NCI-H128 (cell line): ENCODE data around the gene SHISA2.
"Not testable (repeated sequence)": the region's sequence is repeated elsewhere in the genome, so short reads cannot be mapped to it uniquely, and the experiment has no call there.

Experiments used
- DNase-seq: peaks from one replicate; lab custom pipeline; 2025; ENCODE audit not compliant: unreplicated experiment; lab: John Stamatoyannopoulos, UW

SHISA2 gene

DNA sequence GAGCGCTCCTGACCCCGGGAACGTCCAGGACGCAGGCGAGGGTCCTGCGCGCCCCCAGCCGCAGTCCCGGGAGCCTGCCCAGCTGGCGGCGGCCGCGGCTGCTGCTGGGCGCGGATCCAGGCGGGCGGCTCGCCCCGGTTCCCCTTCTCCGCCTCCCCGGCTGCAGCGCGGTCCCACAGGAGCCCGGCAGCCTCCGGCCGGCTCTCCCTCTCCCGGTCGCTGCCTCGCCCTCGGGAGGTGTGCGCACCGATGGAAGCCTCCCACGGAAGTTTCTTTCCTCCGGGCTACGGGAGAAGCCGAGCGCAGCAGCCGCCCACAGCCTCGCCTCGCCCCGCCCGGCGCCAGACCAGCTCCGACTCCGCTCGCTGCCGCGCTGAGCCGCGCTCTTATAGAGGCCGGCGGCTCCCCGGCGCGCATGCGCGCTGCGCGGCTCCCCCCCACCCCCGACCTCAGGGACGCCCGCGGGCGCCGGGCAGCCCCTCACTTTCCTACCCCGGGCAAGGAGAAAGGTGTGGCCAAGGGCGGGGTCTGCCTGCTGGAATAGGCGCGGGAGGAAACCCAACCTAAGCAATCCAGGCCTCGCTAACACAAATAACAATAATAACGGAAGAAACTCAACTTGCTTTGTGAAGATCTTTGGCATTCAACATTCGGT, at the start of gene SHISA2:
Gene SHISA2, minus strand, starts transcription at position 360 of the 655 bp plus-strand sequence. CDS start 1,041 bp downstream, outside the sequence.
- DNase-seq: no peak

DNA sequence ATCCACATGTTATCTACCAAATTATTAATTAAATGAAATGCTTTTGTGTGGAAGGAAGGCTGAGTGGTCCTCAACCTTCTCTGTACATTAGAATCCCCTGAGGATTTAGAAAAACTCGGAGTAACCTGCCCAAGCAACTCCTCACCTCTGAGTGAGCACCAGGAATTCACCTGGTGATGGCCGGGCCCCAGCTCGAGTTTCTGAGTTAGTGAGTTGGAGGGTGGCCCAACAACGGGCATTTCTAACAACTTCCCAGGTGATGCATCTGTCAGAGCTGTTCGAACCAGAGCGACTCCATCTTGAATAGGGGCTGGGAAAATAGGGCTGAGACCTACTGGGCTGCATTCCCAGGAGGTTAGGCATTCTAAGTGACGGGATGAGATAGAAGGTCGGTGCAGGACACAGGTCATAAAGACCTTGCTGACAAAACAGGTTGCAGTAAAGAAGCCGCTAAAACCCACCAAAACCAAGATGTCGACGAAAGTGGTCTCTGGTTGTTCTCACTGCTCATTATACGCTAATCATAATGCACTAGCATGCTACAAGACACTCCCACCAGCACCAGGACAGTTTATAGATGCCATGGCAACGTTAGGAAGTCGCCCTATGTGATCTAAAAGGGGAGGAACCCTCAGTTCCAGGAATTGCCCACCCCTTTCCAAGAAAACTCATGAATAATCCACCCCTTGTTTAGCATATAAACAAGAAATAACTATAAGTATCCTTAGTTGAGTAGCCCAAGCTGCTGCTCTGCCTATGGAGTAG, 44.2 kb upstream of the SHISA2 start:
- DNase-seq: no peak

DNA sequence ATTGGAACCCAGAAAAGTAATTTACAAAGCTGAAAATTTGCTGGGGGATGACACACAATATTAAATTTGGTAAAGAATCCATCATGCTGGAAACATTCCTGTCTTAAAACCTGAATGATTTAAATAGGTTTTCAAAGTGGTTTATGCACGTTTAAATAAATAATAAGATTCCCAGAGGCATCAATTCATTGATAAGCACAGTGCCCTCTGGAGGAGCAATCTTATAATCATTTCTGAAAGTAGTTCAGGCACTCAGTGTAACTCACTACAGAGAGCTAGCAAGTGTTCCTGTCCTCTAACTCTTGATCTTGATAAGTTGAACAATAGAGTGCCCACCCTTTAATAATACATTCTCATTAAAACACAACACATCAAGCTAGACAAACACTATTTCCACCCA, 43.5 kb upstream of the SHISA2 start:
- no peak for DNase-seq

DNA sequence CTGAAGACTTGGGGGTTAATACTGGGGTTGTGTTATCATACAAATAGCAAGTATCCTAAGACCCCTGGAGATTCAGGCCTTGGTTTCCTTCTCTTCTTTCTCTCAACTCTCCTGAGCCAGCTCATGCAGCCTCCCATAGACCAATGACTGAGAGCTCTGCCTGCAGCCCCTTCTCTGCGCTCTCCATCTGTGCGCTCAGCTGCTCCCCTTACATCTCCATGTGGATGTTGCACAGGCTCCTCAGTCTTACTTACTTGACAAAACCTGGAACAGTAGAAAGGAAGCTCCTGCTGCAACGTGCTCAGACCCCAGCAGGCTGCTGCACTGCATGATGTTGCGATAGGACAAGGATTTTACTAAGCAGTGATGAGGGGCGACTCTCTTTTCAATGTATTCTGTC, 25.0 kb upstream of the SHISA2 start:
- not testable (repeated sequence) for DNase-seq

DNA sequence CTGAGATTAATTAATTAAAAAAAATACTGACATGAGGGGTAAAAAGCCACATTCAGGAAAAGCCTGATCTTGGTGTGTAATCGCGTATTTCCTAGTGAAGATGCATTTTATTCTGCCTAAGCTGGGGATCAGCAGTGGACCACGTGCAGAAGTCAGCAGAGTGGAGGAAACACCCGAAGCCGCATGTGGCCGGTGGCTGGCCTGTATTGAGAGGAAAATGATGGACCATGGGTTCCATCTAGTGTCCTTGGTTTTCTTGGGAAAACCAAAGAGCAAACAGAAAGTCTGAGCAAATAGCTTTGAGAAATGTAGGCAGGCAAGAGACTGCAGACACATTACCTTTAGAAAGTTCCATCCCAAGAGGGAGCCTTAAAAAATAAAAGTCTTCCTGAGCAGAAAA, 23.7 kb upstream of the SHISA2 start:
- no peak for DNase-seq

DNA sequence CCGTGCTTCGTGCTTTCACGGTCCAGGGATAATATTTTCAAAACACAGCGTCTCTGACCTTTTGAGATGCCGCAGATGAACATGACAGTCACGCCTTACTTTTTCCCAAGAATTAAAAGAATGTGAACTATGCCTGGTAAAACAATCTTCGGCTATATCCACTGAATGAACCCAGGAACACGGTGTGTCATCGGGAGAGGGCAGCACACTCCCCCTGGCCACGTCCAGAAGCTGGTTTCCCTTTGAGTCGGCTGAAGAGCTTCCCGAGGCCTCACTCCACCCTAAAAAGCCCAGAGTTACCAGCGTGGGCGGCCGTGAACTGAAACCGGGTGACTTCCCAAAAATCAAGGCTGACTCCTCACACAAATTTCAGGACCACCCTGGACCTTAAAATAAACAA, 22.9 kb upstream of the SHISA2 start:
- no peak for DNase-seq

DNA sequence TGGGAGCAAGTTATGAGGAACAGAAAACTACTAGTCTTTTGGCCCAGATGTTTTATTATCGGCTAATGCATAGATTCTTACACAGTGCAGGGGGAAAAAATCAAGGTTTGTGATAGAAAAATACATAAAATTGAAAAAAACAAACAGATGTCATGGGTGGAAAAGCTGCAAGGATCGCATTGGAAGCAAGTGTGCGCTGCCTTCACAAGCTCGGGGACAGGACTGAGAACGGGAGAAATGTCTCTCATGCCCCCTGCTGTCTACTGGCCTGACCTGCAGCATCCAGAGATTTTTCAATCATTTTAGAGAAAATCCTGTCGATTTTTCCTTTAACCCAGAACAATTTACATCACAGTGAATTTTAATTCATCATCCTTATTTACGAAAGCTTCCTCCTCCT, 20.5 kb upstream of the SHISA2 start:
- not testable (repeated sequence) for DNase-seq

DNA sequence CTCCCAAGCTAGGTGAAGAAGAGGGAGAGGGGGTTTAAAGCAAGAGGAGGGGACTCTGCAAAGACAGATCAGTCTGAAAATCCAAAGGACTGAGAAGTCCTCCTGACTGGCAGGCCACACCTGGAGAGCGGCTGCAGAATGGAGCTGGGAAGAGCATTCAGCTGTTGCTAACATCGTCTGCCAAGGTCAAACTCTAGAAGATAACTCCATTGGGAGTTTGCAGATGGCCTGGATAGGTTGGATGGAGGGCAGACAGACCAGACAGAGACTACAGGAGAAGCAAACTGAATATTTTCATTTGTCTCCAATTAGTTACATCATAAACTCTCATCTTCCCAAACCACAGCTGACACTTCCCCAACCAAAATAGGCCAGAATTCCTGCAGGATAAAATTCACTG, 19.9 kb upstream of the SHISA2 start:
- no peak for DNase-seq

DNA sequence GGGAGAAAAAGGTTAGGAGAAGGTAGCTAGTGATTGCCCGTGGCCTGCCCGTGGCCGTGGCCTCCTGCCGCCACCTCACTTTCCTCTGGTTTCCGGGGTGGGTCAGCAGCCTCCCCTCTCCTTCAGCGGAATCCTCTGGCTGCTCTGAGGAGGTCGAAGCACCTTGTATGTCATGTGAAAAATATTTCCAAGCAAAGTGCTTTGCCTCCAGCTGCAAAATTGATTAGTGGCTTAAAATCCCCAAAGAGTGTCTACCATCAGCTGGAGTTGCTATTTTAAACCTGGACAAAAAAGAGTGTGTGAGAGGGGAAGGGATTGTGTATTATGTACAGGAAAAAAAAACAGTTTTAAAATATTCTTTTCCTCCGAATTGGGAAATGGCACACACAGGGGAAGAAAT, 17.8 kb upstream of the SHISA2 start:
- not testable (repeated sequence) for DNase-seq

DNA sequence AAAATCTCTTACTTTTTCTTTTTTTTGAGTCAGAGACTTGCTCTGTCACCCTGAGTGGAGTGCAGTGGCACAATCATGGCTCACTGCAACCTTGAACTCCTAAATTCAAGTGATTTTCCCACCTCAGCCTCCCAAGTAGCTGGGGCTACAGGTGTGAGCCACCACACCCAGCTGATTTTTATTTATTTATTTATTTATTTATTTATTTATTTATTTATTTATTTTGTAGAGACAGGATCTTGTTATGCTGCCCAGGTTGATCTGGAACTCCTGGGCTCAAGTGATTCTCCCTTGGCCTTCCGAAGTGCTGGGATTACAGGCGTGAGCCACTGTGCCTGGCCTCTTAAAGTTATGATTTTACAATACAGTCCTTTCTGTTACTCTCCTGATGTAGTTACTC, 16.6 kb upstream of the SHISA2 start:
- DNase-seq: not testable (repeated sequence)

DNA sequence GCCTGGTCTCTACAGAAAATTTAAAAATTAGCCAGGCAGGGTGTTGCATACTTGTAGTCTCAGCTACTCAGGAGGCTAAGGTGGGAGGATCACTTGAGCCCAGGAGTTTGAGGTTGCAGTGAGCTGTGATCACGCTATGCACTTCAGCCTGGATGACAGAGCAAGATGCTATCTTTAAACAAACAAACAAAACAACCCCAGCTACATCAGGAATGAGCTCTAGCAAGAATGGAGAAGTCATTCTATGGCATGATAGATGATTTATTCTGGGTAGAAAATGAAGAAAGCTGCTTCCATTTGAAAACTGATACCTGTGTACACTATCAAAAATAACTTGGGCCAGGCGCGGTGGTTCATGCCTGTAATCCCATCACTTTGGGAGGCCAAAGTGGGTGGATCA, 15.8 kb upstream of the SHISA2 start:
- DNase-seq: no peak

DNA sequence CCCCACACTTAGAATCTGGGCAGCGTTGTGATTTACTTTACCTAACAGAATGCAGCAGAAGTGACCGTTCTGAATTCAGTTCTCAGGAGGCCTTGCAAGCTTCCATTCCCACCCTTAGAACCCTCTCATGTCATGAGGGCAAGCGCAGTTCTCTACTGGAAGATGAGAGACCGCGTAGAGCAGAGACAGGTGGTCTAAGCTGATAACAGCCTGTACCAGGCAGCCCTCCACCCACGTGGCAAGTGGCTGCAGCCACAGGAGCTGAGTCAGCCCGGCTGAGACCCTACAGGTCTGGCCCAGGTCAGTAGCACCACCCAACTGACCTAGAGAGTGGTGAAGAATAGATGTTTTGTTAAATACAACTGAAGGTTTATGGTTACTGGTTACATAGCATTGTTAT, 14.7 kb upstream of the SHISA2 start:
- DNase-seq: not testable (repeated sequence)

DNA sequence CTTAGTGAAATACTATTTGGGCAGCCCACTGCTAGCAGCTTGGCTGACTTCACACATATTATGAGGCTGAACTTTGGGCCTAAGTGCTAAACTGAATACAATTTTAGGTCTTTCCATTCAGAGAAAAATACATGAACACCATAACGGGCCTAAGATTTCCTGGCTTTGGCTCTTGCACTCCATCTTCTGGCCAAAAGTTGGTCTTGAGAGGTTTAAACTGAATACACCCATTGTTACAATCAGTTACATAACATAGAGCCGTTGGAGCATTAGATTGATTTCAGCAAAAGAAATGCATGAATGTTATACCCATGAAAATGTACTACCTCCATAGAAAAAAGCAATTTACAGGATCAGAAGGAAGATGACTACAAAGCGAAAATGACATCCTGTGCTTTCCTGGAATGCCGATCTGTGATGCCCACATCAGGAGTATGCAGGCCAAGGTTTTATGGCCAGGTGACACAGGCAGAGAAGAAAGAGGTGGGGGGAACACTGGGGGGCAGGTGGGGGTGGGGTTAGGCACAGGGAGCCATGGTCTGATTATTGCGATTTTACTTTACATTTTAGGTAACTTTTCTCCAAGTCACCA, 11.1 kb upstream of the SHISA2 start:
- peak; percentile 47 for DNase-seq

DNA sequence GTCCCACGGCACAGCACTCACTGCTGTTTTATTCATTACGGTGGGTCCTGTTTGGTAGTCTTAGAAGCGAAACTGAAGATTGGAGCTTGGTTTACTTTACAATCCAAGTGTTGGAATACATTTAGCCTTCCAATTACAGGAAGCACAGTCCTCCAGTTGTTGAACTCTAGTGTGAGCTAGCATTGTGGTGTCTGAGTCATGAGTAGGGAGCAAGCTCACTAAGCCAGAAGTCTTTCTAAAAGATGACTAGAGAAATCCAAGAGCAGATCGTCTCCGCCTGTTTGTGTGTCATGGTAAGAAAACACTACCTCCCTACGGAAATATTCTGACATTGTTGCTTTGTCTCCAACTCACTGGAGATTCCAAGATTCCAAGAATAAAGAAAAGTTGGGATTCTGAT, 10.1 kb upstream of the SHISA2 start:
- DNase-seq: no peak

DNA sequence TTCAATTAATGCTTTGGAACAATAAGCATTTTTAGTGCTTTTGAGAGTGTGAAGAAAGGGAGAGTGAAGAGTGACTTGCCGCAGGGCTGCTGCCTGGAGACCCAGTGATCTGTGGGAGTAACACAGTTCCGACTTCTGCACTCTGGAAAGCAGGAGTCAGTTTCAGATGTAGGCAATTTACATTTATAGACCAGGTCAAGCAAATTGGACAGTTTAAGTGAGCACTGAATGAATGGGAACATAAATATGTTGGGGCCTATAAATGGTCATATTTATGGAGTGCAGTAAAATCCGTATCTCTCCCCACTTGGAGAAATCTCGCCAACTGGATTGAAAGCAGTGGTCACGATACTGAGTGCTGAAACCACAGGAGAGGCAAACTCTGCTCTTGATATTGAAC, 9.4 kb upstream of the SHISA2 start:
- DNase-seq: no peak

DNA sequence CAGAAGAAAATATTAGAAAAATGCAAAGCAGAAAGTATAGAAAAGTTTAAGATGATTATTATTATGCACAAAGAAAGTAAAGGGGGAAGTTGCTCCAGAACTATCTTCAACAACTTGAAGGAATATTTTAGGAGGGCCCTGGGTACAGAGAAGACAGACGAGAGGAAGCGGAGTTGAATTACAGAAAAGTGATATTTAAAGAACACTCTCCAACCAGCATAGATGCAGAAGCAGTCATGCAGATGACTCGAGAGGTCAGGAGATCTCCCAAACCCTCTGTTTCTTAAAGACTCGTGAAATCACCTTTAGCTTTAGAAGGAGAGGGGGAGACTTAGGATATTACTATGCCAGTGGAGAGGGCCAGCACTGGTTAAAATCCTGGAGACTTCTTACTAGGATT, 8.5 kb upstream of the SHISA2 start:
- DNase-seq: no peak

DNA sequence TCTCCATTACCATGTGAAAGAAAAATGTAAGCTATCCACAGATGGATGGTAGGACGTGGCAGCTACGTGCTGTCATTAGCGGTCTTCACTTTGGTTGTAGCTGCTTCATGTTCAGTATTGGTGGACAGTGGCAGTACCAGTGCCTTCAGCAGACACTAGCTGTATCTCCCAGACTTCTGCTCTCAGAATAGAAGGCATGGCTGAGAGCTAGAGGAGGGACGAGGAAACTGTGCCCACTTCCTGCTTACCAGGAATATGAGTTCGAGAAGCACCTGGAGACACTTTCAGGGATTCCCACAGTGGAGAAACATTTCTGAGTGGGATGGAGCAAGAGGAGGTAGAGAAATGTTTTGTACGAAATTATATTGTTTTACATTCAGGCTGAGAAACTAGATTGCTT, 6.9 kb upstream of the SHISA2 start:
- DNase-seq: no peak

DNA sequence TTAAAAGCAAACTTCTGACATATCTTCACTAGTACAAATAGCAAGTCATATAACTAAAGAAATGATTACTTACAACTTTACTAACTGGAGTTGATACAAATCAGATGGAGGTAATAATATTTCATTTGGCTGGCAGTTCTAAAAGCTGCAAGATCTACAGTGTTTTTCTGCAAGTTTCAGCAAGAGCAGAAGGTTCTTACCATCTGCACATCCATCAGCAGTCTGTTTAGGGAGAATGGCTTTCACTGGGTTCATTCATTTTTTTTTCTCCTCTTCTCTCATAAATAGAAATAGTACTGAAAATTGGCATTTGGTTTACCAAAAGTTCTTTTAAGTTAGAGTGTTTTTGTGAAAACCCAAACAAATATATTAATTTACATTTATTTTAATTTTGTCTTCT, 3.1 kb upstream of the SHISA2 start:
- no peak for DNase-seq

DNA sequence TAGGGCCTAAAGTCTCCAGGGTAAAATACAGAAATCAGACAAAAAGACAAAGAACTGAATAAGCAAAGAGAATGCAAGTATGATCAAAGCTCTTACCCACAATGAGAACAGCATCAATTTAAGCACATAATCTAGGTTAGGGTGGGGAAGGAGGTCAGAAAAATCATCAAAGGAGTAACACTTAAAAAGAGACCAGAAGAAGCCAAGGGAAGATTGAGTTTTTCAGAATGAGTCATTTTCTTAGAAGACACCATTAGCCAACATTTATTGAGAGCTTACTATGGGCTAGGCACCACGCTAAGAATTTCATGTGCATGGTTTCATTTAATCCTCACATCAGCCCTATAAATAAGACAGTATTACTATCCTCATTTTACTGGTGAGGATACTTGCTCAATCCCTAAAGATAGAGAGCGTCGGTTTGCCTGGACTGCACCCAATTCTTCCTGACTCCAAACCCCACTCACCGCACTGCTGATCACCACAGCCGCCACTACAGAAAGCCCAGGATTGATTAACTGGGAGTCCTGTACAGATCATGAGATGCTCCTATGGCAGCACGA, 1.7 kb upstream of the SHISA2 start:
- DNase-seq: no peak

DNA sequence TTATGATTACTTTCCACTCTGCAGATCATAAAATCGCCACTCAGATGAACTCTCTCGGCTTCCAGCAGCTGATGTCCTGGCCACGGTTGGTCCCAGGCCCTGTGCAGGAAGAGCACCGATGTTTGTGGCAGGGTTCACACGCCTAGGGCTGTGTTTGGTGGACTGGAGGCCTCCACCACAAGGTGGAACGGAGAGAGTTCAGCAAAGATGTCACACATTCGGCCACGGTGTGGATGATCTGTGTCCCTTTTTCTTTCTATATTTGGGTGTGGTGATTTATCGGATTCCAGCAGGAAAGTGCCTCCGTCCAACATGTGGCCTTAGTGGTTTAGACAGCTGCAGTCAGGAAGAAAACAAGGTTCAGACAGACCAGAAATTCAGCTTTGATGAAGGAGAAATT, 521 bp upstream of the SHISA2 start:
- DNase-seq: no peak

DNA sequence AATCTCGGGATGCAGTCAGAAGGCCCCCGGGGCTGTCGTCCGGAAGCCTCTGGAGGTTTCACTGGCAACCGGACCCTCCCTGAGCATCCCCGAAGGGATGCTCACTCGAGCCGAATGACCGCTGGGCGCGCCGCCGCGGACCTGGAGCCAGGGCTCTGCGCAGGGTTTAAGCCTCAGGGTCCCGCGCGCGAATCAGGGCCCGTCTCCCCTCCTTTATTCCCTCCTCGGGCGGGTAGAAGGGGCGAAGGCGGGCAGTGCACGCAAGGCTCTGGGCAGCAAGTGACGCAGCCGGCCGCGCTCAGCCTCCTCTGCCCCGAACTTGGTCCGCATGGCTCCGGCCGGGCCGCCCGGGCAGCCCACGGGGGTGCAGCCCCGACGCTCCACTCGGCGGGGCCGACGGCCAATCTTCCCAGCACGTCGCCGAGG, 572 bp downstream of the SHISA2 start:
- no peak for DNase-seq
